WTC11 (cell line): ENCODE measurements around the gene TMEM178B. TPM values are rescaled to one million over a fixed set of nuclear protein-coding genes. Genes with fewer than 3 reads are reported as not detected.

Experiments used
- ATAC-seq: fragments of 200-7000 bp; cut with Tn5 transposase; 2 replicates; pipeline ENCODE4 v1.10.0; 2021; ENCODE audit warnings: mild to moderate bottlenecking, moderate library complexity
- CTCF ChIA-PET: fragments of 300-600 bp; sonication (Branson Sonifier 250); formaldehyde crosslinking; loops from one replicate; lab custom pipeline; 2021; ENCODE audit warnings: antibody characterized with exemption; lab: Charles Lee
- POLR2A ChIA-PET: fragments of 350-600 bp; sonication (Branson Sonifier 250); formaldehyde crosslinking; loops from one replicate; lab custom pipeline; 2021; ENCODE audit warnings: antibody characterized with exemption; lab: Charles Lee
- DNase-seq: peaks from one replicate; pipeline ENCODE4 v3.0.0; 2021; ENCODE audit warnings: low spot score
- H3K27ac Mint-ChIP-seq: 2 replicates; pipeline ENCODE4 v1.8.0; 2021; ENCODE audit warnings: mixed read lengths
- H3K27me3 Mint-ChIP-seq: 2 replicates; pipeline ENCODE4 v1.8.0; 2021; ENCODE audit warnings: low read depth, mild to moderate bottlenecking, moderate library complexity, mixed read lengths
- H3K36me3 Mint-ChIP-seq: 2 replicates; pipeline ENCODE4 v1.8.0; 2021; ENCODE audit warnings: mixed read lengths
- H3K4me1 Mint-ChIP-seq: 2 replicates; pipeline ENCODE4 v1.8.0; 2022; ENCODE audit warnings: mixed read lengths
- H3K4me3 Mint-ChIP-seq: 2 replicates; pipeline ENCODE4 v1.8.0; 2021; ENCODE audit warnings: mild to moderate bottlenecking, moderate library complexity, mixed read lengths
- H3K9me3 Mint-ChIP-seq: 2 replicates; pipeline ENCODE4 v1.8.0; 2021; ENCODE audit warnings: mixed read lengths
- CREM ChIP-seq: sonication (generic); formaldehyde crosslinking; IDR thresholded peaks from 2 replicates; pipeline ENCODE4 v1.8.1; 2022; ENCODE audit warnings: mild to moderate bottlenecking, missing genetic modification reagents, moderate library complexity
- EMX1 ChIP-seq: fragments of 250-450 bp; sonication (Bioruptor Pico); IDR thresholded peaks from 2 replicates; pipeline ENCODE4 v1.8.0; 2021; ENCODE audit warnings: mild to moderate bottlenecking
- ESRRA ChIP-seq: sonication (generic); formaldehyde crosslinking; IDR thresholded peaks from 2 replicates; pipeline ENCODE4 v1.8.1; 2022; ENCODE audit warnings: mild to moderate bottlenecking, missing genetic modification reagents, borderline replicate concordance
- GABPB1 ChIP-seq: sonication (generic); formaldehyde crosslinking; IDR thresholded peaks from 2 replicates; pipeline ENCODE4 v1.8.1; 2023; ENCODE audit warnings: mild to moderate bottlenecking, missing genetic modification reagents
- GRHL2 ChIP-seq: fragments of 250-450 bp; sonication (Bioruptor Pico); IDR thresholded peaks from 2 replicates; pipeline ENCODE4 v1.8.0; 2022; ENCODE audit warnings: mild to moderate bottlenecking, moderate library complexity; ENCODE audit not compliant: insufficient replicate concordance, severe bottlenecking
- GTF2I ChIP-seq: fragments of 250-450 bp; sonication (Bioruptor Pico); conservative IDR thresholded peaks from 2 replicates; pipeline ENCODE4 v1.4.0; 2021; ENCODE audit warnings: mild to moderate bottlenecking
- NFYB ChIP-seq: sonication (generic); formaldehyde crosslinking; conservative IDR thresholded peaks from 2 replicates; pipeline ENCODE4 v1.8.0; 2022; ENCODE audit warnings: low read depth, missing genetic modification reagents
- NR1H2 ChIP-seq: sonication (generic); formaldehyde crosslinking; IDR thresholded peaks from 2 replicates; pipeline ENCODE4 v1.9.0; 2021; ENCODE audit warnings: mild to moderate bottlenecking, moderate library complexity, missing genetic modification reagents
- OVOL2 ChIP-seq: fragments of 250-450 bp; sonication (Bioruptor Pico); IDR thresholded peaks from 2 replicates; pipeline ENCODE4 v1.9.0; 2021; ENCODE audit warnings: mild to moderate bottlenecking, borderline replicate concordance
- SMAD4 ChIP-seq: sonication (generic); formaldehyde crosslinking; IDR thresholded peaks from 2 replicates; pipeline ENCODE4 v1.8.0; 2022; ENCODE audit warnings: mild to moderate bottlenecking, missing genetic modification reagents
- TEAD1 ChIP-seq: sonication (generic); formaldehyde crosslinking; IDR thresholded peaks from 2 replicates; pipeline ENCODE4 v1.8.0; 2022; ENCODE audit warnings: mild to moderate bottlenecking, missing genetic modification reagents
- ZBTB21 ChIP-seq: sonication (generic); formaldehyde crosslinking; IDR thresholded peaks from 2 replicates; pipeline ENCODE4 v1.8.1; 2023; ENCODE audit warnings: mild to moderate bottlenecking, missing genetic modification reagents, borderline replicate concordance
- ZNF121 ChIP-seq: sonication (generic); formaldehyde crosslinking; IDR thresholded peaks from 2 replicates; pipeline ENCODE4 v1.8.0; 2023; ENCODE audit warnings: missing genetic modification reagents
- ZNF138 ChIP-seq: sonication (generic); formaldehyde crosslinking; conservative IDR thresholded peaks from 2 replicates; pipeline ENCODE4 v1.8.1; 2022; ENCODE audit warnings: mild to moderate bottlenecking, moderate library complexity, missing genetic modification reagents
- ZNF423 ChIP-seq: fragments of 250-450 bp; sonication (Bioruptor Pico); IDR thresholded peaks from 2 replicates; pipeline ENCODE4 v2.1.2; 2022; ENCODE audit warnings: mild to moderate bottlenecking, moderate library complexity
- total RNA-seq: library from RNA; stranded (reverse); gene quantifications from 3 replicates; pipeline ENCODE4 v1.2.3, GENCODE V29; 2021
- TF ChIP-seq, protein P1 (sequence below): sonication (generic); formaldehyde crosslinking; IDR thresholded peaks from 2 replicates; pipeline ENCODE4 v1.8.0; 2022; ENCODE audit warnings: missing genetic modification reagents
- TF ChIP-seq, protein P2 (sequence below): sonication (generic); formaldehyde crosslinking; IDR thresholded peaks from 2 replicates; pipeline ENCODE4 v1.8.0; 2023; ENCODE audit warnings: missing genetic modification reagents, mild to moderate bottlenecking, borderline replicate concordance
- TF ChIP-seq, protein P3 (sequence below): sonication (generic); formaldehyde crosslinking; IDR thresholded peaks from 2 replicates; pipeline ENCODE4 v1.8.0; 2022; ENCODE audit warnings: mild to moderate bottlenecking, missing genetic modification reagents
- TF ChIP-seq, protein P4 (sequence below): sonication (generic); formaldehyde crosslinking; IDR thresholded peaks from 2 replicates; pipeline ENCODE4 v1.8.0; 2022; ENCODE audit warnings: mild to moderate bottlenecking, missing genetic modification reagents

TMEM178B gene
- total RNA-seq, 1 experiment from 2014 or later: 20.4 TPM

DNA sequence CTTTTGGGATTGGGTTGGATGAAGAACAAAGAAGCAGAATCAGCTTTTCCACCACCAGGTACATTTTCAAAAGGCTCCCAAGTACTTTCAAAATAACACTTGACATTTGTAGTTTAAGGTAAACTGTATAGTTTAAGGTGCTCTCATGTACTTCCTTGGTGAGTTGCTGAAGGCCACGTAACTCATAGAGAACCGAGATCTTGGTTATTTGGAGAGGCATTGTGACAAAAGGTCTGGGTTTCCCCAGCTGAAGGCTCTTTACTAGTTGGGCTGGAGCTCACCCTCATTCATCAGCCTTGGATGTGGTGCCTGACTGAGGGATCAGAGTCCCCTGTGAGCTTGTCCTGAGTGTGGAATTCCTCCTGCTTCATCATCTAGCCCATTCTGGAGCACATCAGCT lies 191.8 kb downstream of the TMEM178B start:
- TF ChIP-seq, protein P1, sequence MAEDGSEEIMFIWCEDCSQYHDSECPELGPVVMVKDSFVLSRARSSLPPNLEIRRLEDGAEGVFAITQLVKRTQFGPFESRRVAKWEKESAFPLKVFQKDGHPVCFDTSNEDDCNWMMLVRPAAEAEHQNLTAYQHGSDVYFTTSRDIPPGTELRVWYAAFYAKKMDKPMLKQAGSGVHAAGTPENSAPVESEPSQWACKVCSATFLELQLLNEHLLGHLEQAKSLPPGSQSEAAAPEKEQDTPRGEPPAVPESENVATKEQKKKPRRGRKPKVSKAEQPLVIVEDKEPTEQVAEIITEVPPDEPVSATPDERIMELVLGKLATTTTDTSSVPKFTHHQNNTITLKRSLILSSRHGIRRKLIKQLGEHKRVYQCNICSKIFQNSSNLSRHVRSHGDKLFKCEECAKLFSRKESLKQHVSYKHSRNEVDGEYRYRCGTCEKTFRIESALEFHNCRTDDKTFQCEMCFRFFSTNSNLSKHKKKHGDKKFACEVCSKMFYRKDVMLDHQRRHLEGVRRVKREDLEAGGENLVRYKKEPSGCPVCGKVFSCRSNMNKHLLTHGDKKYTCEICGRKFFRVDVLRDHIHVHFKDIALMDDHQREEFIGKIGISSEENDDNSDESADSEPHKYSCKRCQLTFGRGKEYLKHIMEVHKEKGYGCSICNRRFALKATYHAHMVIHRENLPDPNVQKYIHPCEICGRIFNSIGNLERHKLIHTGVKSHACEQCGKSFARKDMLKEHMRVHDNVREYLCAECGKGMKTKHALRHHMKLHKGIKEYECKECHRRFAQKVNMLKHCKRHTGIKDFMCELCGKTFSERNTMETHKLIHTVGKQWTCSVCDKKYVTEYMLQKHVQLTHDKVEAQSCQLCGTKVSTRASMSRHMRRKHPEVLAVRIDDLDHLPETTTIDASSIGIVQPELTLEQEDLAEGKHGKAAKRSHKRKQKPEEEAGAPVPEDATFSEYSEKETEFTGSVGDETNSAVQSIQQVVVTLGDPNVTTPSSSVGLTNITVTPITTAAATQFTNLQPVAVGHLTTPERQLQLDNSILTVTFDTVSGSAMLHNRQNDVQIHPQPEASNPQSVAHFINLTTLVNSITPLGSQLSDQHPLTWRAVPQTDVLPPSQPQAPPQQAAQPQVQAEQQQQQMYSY: no peak
- TF ChIP-seq EMX1 (CRISPR knock-in tag) (no peak), SMAD4 (no peak), GTF2I (CRISPR knock-in tag) (no peak), GABPB1 (CRISPR knock-in tag) (no peak), ZNF423 (CRISPR knock-in tag) (no peak), ZBTB21 (CRISPR knock-in tag) (no peak), ZNF121 (CRISPR knock-in tag) (no peak), GRHL2 (CRISPR knock-in tag) (no peak), ESRRA (no peak), OVOL2 (no peak), NFYB (CRISPR knock-in tag) (no peak), CREM (CRISPR knock-in tag) (no peak), NR1H2 (CRISPR knock-in tag) (no peak), TEAD1 (CRISPR knock-in tag) (no peak), ZNF138 (CRISPR knock-in tag) (no peak)
- TF ChIP-seq, protein P2, sequence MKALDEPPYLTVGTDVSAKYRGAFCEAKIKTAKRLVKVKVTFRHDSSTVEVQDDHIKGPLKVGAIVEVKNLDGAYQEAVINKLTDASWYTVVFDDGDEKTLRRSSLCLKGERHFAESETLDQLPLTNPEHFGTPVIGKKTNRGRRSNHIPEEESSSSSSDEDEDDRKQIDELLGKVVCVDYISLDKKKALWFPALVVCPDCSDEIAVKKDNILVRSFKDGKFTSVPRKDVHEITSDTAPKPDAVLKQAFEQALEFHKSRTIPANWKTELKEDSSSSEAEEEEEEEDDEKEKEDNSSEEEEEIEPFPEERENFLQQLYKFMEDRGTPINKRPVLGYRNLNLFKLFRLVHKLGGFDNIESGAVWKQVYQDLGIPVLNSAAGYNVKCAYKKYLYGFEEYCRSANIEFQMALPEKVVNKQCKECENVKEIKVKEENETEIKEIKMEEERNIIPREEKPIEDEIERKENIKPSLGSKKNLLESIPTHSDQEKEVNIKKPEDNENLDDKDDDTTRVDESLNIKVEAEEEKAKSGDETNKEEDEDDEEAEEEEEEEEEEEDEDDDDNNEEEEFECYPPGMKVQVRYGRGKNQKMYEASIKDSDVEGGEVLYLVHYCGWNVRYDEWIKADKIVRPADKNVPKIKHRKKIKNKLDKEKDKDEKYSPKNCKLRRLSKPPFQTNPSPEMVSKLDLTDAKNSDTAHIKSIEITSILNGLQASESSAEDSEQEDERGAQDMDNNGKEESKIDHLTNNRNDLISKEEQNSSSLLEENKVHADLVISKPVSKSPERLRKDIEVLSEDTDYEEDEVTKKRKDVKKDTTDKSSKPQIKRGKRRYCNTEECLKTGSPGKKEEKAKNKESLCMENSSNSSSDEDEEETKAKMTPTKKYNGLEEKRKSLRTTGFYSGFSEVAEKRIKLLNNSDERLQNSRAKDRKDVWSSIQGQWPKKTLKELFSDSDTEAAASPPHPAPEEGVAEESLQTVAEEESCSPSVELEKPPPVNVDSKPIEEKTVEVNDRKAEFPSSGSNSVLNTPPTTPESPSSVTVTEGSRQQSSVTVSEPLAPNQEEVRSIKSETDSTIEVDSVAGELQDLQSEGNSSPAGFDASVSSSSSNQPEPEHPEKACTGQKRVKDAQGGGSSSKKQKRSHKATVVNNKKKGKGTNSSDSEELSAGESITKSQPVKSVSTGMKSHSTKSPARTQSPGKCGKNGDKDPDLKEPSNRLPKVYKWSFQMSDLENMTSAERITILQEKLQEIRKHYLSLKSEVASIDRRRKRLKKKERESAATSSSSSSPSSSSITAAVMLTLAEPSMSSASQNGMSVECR: no peak
- TF ChIP-seq, protein P3, sequence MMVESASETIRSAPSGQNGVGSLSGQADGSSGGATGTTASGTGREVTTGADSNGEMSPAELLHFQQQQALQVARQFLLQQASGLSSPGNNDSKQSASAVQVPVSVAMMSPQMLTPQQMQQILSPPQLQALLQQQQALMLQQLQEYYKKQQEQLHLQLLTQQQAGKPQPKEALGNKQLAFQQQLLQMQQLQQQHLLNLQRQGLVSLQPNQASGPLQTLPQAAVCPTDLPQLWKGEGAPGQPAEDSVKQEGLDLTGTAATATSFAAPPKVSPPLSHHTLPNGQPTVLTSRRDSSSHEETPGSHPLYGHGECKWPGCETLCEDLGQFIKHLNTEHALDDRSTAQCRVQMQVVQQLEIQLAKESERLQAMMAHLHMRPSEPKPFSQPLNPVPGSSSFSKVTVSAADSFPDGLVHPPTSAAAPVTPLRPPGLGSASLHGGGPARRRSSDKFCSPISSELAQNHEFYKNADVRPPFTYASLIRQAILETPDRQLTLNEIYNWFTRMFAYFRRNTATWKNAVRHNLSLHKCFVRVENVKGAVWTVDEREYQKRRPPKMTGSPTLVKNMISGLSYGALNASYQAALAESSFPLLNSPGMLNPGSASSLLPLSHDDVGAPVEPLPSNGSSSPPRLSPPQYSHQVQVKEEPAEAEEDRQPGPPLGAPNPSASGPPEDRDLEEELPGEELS: no peak
- TF ChIP-seq, protein P4, sequence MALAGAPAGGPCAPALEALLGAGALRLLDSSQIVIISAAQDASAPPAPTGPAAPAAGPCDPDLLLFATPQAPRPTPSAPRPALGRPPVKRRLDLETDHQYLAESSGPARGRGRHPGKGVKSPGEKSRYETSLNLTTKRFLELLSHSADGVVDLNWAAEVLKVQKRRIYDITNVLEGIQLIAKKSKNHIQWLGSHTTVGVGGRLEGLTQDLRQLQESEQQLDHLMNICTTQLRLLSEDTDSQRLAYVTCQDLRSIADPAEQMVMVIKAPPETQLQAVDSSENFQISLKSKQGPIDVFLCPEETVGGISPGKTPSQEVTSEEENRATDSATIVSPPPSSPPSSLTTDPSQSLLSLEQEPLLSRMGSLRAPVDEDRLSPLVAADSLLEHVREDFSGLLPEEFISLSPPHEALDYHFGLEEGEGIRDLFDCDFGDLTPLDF (CRISPR knock-in tag): no peak
- no peak overlapping the region for H3K27ac Mint-ChIP-seq
- H3K9me3 Mint-ChIP-seq: no peaks in the 10 kb centered on the region
- no peaks in the 10 kb centered on the region for H3K27me3 Mint-ChIP-seq
- ATAC-seq: no peak
- H3K36me3 Mint-ChIP-seq: no peaks in the 10 kb centered on the region
- ChIA-PET POLR2A (interaction anchor here (0.6 kb wide), 1 partner anchor 173 kb away, joined by 3 read pairs; no protein-coding TSS in a partner anchor), CTCF (no interaction called here)
- H3K4me3 Mint-ChIP-seq: no peak overlapping the region
- peaks cover 5% of the 10 kb centered on the region for H3K4me1 Mint-ChIP-seq
- no peak for DNase-seq
